CD4-positive, alpha-beta T cell treated with Interleukin-4 for 4 hours (primary cell): ENCODE results near the gene GPR179.
"Not testable (repeated sequence)": the region's sequence is repeated elsewhere in the genome, so short reads cannot be mapped to it uniquely, and the experiment has no call there.

ENCODE experiments used
- DNase-seq: peaks from one replicate; pipeline ENCODE4 v3.0.0-alpha.2; 2020

GPR179 gene

GRCh38 chr17:38320482-38320881, 23.3 kb downstream of the GPR179 start:
- no peak for DNase-seq

GRCh38 chr17:38317081-38317480, 26.7 kb downstream of the GPR179 start:
- DNase-seq: no peak

GRCh38 chr17:38315497-38315896, 28.3 kb downstream of the GPR179 start:
- no peak for DNase-seq

GRCh38 chr17:38296834-38297517, 46.8 kb downstream of the GPR179 start, which contains the start of gene MRPL45:
Gene MRPL45 (plus strand): TSS chr17:38297168. CDS start chr17:38297184, 16 bp downstream.
- DNase-seq: peak; percentile 97

GRCh38 chr17:38295602-38296365, 48.0 kb downstream of the GPR179 start:
- not testable (repeated sequence) for DNase-seq

- DNase-seq: not testable (repeated sequence)
Observed at GRCh38 chr17:38289760-38290159, 54.0 kb downstream of the GPR179 start.

GRCh38 chr17:38288217-38288827, 55.4 kb downstream of the GPR179 start:
- DNase-seq: not testable (repeated sequence)

GRCh38 chr17:38286501-38287091, 57.2 kb downstream of the GPR179 start:
- DNase-seq: not testable (repeated sequence)

- not testable (repeated sequence) for DNase-seq
Observed at GRCh38 chr17:38285994-38286393, 57.8 kb downstream of the GPR179 start.
